ENCODE results near the gene LMNA.

GRCh38 chr1:156090138-156090839 is 24.2 kb upstream of the LMNA start:
- TF ChIP-seq POLR2AphosphoS5 (IDR thresholded peaks at IDR 0.05; ENCODE audit: low read depth, low read length) (no peak), TAF1 (IDR thresholded peaks at IDR 0.05; ENCODE audit: borderline replicate concordance, insufficient read depth, low read length) (no peak), SIN3A (IDR thresholded peaks at IDR 0.05; ENCODE audit: borderline replicate concordance, insufficient read depth, low read length) (no peak)
- TF ChIP-seq, protein P1, sequence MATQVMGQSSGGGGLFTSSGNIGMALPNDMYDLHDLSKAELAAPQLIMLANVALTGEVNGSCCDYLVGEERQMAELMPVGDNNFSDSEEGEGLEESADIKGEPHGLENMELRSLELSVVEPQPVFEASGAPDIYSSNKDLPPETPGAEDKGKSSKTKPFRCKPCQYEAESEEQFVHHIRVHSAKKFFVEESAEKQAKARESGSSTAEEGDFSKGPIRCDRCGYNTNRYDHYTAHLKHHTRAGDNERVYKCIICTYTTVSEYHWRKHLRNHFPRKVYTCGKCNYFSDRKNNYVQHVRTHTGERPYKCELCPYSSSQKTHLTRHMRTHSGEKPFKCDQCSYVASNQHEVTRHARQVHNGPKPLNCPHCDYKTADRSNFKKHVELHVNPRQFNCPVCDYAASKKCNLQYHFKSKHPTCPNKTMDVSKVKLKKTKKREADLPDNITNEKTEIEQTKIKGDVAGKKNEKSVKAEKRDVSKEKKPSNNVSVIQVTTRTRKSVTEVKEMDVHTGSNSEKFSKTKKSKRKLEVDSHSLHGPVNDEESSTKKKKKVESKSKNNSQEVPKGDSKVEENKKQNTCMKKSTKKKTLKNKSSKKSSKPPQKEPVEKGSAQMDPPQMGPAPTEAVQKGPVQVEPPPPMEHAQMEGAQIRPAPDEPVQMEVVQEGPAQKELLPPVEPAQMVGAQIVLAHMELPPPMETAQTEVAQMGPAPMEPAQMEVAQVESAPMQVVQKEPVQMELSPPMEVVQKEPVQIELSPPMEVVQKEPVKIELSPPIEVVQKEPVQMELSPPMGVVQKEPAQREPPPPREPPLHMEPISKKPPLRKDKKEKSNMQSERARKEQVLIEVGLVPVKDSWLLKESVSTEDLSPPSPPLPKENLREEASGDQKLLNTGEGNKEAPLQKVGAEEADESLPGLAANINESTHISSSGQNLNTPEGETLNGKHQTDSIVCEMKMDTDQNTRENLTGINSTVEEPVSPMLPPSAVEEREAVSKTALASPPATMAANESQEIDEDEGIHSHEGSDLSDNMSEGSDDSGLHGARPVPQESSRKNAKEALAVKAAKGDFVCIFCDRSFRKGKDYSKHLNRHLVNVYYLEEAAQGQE (IDR thresholded peaks at IDR 0.05; ENCODE audit: insufficient read depth in 1 of 2, low read depth in 2 of 2, low read length in 2 of 2), result no peak

Data from PFSK-1 (cell line).